HG02571 (cell line): ENCODE measurements around the gene KERA.
"Not testable (repeated sequence)": the region's sequence is repeated elsewhere in the genome, so short reads cannot be mapped to it uniquely, and the experiment has no call there.

ENCODE experiments used
- ATAC-seq: cut with Tn5 transposase; IDR thresholded peaks from one replicate; pipeline ENCODE4 v1.9.1; 2021; ENCODE audit warnings: mild to moderate bottlenecking, moderate library complexity; ENCODE audit not compliant: unreplicated experiment

The KERA gene, protein sequence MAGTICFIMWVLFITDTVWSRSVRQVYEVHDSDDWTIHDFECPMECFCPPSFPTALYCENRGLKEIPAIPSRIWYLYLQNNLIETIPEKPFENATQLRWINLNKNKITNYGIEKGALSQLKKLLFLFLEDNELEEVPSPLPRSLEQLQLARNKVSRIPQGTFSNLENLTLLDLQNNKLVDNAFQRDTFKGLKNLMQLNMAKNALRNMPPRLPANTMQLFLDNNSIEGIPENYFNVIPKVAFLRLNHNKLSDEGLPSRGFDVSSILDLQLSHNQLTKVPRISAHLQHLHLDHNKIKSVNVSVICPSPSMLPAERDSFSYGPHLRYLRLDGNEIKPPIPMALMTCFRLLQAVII

DNA sequence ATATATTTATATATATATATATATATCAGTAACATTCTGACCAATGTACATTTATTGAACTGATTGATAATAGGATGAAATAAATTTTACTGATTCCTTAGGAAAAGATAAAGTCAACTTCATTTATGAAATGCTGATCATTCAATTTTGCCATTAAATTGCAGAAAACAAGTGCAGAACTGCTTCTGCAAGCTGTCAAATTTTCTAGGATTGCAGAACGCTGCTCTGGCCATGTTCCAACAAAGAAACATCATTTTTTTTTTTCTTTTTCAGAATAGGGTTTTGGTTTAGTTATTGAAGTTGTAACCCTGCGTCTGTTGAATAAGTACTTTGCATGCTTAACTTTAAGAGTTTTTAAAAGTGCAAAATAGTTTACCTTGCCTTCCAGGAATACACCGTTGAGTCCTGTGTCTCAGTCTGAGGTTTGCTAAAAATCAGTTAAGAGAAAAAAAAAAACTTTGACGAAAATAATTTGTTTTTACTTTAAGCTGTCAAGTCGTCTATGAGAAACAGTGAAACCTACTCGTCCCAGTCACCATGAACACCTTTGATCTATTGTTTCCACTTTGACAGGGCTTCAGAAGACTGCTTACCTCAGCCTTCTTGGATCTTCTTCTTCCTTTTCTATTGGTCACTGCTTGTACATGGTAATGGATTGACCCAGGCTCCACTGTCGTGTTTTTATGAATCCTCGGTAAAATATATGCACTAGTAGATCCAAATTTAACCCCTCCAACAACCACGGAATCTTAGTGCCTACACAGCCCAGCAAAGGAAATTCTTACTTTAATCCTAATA, at the start of gene KERA:
TSS of gene KERA (minus strand) at position 657 of the 798 bp plus-strand sequence. CDS start 1,743 bp downstream, outside the sequence.
- ATAC-seq: no peak

DNA sequence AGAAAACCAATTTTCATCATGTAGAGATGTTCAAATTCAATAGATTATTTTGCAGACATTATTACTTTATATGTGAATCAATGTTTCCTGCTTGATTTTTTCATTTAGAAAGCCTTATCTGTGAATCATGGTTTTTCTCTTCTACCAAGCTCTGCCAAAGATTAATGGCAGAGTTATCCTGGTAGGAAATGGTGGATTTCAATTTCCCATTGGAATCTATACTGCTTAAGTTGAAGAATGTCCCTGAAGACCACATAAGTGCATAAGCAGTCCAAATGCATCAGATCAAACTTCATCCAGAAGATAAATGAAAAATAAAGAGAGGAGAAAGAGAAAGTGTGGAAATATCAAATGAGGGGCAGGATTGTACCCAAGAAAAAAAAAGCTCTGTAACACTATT, 48.5 kb upstream of the KERA start:
- ATAC-seq: no peak

DNA sequence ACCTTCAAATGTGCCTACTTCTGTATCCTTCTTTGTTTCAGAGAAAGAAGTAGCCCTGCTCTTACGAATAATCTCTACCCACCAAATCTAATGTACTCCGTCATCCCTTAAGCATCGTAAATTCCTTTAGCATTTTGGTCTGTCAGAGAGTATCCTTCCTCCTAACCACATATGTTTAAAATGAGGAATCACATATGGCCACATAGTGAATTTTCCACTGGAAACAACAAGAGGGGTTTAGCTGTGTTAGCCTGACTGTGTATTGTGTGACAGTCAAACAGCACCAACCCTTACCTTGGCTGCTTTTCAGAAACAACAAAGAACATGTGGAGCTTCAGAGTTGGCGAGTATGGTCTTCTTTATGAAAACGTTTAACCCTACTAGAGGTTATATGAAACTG, 48.0 kb upstream of the KERA start:
- ATAC-seq: no peak

DNA sequence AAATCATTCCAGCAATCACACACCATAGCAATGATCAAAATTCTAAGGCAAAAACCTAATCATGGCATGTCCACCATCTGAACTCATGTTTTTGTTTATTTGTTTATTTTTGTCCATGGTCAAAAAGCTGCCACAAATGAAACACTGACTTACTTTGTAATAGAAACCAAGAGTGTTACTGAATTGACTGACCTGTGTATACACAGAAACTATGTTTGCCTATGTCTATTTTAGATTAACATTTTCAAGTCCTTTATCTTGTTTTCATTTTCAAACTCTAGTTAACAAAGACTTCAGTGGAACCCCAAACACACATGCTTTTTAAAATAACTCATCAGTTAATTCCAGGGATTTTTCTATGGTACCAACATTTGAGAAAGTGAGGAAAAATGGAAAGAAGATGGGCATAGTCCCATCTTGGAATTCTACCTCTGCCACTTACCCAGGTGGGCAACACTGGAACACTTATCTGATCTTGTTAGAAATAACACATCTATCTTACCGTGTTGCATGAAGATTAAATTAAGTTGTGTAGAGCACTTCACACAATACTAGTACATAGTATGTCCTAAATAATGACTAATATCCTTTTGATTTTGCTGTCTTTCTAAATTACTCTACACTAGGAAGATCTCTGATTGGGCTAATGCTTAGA, 47.1 kb upstream of the KERA start:
- peak; percentile 79 for ATAC-seq

DNA sequence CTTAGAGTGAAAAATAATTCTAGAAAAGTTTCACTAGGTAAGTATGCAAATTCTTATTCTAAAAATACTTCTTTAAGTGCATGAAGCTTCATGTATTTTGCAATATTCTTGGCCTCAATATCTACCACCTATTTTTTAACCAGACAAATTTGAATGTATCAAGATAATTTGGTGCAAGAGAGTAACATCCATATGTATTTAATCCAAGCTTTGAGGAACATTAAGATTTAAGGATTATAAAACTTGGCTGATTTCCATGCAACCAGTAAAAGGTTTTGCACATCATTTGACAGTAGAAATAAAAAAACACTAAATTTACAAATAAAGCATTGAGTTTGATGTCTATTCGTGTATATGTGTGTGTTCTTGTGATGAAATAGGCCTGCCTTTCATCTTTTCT, 45.8 kb upstream of the KERA start:
- no peak for ATAC-seq

DNA sequence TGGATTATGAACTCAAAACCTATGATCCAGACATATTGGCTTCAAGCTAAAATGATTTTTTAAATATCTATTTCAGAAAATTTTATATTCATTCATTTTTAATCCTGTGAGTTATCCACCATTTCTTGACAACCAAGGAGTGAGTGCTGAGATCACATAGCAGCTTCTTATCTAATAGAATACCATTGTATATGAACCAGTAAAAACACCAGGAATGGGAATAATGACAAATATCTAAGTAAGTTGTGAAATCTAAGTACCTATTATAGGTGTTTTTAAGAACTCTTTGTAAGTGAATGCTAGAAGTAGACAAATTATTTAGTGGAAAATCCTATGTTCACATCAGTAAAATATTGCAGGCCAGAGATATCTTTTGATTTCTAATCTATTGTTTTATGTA, 45.3 kb upstream of the KERA start:
- no peak for ATAC-seq

DNA sequence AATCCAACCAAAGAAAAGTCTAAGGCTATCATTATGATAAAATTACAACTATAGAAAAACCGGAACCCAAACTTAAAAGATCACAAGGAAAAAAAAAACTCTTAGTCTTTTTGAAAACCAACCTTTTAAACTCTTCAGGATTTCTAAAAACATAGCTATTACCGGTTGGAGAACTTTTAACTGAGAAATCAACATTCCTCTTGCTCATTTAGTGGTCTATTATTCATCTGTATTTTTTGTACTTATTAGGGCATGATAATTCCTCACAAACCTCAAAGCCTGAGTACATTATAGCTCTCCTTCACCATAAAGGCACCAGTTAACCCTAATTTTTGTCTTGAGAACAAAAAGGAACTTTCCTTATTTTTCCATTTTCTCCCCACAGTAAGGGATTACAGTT, 43.1 kb upstream of the KERA start:
- no peak for ATAC-seq

DNA sequence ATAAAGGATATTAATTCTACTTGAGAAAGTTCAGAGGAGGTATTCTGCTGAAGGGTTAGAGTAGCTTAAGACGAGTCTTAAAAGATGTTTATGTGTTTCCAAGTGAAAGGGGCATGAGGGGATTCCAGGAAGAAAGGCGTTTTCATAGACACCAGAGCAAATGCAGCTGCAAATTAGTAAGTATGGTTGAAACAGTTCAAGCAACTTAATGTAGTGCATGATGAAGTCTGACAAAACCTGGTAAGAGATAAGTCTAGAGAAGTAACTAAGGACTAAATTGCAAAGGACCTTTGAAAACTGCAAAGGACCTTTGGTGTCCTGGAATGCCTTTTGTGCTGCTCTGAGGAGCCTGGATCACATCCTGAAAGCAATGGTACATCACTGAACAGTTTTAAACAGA, 42.0 kb upstream of the KERA start:
- no peak for ATAC-seq

DNA sequence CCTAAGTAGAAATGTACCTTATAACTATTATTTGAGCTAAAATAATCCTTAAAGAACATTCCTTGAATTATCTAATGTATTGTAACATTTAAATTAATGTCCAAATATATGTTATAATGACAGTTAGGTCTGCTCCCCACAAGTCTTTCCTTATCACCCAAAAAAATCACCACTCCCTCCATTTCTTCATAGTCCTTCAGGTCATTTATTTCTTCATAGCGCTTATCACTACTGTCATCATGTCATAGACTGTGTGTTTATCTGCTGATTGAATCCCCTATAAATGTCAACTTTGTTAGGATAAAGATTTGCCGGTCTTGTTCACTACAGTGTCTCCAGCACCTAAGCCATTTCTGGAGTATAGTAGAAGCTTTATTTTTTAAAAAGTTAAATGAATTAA, 41.5 kb upstream of the KERA start:
- ATAC-seq: no peak

DNA sequence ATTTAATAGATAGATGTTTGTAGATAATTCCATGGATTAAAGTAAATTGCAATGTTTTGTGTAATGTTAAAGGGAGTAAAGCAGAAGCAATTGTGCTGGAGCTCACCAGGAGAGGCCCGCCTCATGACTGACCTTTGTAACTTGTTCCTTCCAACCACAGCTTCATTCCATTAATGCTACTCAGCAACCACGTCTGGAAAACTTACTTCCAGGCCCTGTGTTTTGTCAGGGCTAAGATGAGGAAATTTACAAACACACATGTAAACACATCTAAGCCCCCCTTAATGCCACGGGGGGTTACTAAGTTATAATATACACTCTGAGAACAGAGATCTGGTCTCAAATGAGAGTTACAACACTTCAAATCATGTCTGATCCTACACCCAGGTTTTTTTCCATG, 41.1 kb upstream of the KERA start:
- ATAC-seq: no peak

DNA sequence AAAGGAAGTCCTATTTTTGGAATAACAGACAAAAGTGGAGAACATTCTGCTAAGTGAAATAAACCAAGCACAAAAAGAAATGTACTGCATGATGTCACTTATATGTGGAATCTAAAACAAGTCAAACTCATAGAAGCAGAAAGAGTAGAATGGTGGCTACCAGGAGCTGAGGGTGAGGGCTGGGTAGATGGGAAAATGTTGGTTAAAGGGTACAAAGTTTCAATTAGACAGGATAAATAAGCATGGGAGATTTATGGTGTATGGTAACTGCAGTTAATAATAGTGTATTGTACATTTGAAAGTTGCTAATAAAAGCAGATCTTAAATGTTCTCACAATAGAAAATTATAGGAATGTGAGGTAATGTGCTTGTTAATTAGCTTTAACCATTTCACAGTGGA, 40.6 kb upstream of the KERA start:
- no peak for ATAC-seq

DNA sequence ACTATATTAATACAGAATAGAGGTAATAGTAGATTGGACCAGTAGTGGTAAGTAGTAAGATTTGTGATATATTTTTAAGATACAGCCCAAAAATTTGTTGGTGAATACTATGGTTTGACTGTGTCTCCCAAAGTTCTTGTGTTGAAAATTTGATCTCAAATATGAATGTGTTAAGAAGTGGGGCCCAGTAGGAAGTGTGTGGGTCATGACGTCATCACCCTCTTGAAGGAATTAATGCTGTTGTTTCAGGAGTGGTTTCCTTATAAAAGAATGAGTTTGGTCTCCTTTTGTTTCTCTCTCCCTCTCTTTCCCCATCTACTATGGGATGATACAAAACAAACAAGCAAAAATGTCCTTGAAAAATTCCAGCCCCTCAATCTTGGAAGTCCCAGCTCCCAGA, 37.1 kb upstream of the KERA start:
- ATAC-seq: no peak

DNA sequence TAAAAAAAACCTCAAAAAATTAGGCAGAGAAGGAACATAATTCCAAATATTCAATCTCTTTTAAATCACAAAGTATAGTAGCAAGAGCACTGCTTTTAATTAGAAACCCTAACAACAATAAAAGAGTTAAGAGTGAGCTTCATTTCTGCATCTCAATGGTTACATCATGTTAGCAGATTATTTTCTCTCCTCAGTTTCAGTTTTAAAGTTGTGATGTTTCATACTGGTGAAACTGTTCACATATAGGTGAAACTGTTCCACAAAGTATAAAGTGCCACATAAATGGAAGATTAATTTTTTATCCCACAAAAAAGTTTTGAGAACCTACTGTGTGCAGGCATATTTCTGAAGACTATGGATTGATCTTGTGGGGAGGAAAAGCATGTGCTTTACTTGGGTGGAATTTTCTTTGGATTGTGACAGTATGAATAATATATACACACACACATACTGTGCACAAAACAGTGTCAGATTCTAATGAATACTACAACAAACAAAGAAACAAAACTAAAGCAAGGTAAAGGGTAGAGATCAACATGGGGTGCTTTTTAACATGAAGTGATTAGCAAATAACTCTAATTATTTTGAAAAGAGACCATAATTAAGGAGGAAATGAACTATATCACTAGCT, 36.3 kb upstream of the KERA start:
- no peak for ATAC-seq

DNA sequence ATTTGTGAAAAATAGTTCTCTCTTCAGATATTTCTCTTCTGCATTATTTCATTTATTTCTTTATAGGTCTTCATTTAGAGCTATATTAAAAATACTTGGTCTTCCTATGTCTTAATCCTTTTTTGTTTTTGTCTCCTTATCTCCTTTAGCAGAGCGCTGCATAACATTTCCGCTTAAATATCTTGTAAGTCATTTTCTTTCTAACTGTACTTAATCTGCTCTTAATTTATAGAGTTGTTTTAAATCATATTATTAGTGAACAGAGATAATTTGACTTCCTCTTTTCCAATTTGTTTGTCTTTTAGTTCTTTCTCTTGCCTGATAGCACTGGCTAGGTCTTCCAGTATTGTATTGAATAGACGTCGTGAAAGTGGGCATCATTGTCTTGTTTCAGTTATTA, 35.5 kb upstream of the KERA start:
- ATAC-seq: no peak

DNA sequence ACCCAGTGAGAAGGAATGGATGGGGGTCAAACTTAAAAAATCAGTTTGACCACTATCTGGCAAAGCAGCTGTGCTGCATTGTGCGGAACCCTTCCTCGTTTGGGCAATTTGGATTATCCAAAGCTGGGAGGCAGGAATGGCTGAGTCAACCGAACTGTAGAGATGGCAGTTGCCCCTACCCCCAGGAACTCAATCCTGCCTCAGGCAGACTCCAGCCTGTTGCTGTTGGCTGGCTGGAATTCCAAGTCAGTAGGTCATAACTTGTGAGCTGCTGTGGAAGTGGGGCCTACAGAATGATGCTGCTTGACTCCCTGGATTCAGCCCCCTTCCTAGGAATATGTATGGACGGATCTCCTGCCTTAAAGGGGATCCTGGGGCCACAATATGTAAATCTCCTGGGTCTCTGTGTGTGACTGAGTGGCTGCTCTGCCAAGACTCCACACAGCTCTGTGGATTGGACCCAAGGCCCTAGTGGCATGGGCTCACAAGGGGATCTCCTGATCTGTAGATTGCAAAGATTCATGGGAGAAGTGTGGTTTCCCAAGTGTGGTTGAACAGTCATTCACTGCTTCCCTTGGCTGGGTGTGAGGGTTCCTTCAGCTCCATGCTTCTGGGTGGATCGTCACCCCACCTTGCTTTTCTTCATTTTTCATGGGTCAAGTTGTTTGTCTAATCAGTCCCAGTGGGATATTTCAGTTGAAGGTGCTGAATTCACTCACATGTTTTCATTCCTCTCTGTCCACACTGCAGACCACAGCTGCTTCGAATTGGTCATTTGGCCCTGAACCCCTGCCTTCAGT, 34.3 kb upstream of the KERA start:
- ATAC-seq: no peak

DNA sequence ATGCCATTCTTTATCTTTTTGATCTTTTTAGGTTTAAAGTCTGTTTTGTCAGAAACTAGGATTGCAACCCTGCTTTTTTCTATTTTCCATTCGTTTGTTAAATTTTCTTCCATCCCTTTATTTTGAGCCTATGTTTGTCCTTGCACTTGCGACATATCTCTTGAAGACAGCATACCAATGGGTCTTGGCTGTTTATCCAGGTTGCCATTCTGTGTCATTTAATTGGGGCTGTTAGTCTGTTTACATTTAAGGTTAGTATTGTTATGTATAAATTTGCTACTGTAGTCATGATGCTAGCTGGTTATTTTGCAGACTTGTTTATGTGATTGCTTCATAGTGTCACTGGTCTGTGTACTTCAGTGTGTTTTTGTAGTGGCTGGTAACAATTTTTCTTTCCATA, 32.1 kb upstream of the KERA start:
- ATAC-seq: not testable (repeated sequence)

DNA sequence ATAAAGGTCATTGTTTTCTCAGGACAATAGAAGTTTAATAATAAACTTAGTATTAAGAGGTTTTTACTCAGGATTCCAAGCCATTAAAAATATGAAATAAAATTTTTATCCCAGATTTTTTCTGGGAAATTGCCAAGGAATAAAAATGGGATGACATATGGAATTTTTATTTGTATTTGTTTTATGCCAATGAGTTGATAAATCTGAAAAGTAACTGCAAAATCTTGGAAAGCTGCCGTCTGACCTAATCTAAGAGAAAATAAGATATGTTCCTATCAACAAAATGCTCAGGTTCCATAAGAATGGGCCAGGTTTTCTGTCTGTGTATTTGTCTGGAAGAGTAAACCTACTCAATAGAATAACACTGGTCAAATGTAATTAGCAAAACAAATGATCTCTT, 22.2 kb upstream of the KERA start:
- no peak for ATAC-seq

DNA sequence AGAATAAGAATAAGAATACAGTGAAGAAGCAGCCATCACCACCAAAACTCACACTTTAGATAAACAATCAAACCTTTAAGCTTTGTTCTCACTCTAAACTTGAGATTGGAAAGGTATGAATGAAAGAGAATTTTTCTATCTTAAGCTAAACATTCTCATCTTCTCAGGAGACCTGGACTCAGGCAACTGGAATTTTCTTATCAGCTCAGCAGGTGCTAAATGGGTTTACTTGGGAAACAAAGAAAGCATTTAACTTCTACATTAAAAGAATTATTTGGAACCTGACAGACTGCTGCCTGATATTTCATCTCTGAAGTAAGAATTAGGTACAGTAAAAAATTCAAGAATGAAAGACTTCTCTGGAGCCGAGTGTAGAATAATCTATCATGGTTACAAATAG, 20.7 kb upstream of the KERA start:
- no peak for ATAC-seq

DNA sequence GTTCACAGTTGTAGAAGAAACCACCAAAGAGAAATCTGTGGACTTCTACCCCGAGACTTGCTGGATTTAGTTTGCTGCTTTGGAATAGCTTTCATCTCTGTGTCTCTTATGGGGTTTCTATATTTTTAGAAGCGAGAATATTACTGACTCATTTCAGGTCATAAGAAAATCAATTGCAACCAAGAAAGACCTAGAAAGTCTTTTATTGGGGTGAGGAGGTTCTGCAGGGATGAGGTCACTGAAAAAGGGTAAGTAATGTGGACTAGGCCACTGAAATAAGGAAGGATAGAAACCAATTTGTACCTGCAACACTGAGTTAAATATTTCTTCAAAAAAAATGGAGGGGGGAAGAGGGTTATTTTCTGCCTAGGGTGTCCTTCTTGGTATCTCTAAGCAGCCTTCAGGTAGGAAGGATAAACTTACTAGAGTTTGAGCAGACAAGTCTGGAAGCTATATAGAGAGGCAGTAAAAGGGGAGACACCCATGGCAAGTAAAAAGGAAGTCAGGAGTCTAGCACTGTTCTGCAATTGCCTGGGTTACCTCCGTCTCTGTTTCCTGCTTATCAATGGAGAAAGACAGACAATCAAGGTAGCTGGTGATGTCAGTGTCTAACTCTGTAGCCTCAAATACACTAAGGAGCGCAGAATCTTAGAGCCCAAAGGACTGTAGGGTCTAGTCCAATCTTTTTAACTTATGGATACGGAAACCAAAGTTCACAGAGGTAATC, 19.6 kb upstream of the KERA start:
- ATAC-seq: no peak

DNA sequence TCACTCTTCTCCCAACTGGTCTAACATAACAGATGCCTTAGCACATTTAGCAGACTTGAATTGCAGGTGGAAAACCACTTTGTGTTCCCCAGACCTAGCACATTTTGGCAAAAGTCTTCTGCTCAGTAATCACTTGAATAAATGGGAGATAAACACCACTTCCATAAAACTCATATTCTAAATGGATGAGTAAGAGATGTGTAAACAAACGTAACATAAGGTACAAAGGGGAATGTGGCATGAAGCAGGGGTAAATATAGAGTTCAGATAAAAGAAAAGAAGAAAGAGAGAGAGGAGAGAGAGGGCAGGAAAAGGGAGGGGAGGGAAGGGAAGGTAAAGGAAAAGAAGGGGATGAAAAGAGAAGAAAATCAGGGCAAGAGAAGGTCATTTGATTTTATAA, 17.0 kb upstream of the KERA start:
- ATAC-seq: no peak
